Measurements from ENCODE around the gene OR51B4. TPM values are rescaled to one million over a fixed set of nuclear protein-coding genes. Genes with fewer than 3 reads are reported as not detected.
A peak's percentile ranks its signal among the peaks of the same experiment; 100 is the strongest.

The OR51B4 gene
- total RNA-seq, 2 experiments from 2014 or later, result not detected

DNA sequence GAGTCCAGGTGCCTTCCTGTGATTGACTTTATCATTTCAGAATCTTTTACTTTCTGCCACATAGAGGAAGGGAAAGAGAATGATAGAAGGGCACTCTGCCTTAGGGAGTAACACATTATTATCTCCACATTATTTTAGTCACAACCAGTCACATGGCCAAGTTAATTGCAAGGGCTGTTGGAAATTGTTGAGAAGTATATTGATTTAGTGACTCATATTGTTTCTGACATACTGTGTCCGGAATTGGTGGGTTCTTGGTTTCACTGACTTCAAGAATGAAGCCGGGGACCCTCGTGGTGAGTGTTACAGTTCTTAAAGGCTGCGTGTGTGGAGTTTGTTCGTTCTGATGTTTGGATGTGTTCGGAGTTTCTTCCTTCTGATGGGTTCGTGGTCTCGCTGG lies 8.7 kb downstream of the OR51B4 start:
- ChIA-PET CTCF (no interaction called here), POLR2A (no interaction called here)
- no peak overlapping the region for H3K27ac Mint-ChIP-seq
- DNase-seq (no peak), ATAC-seq (no peak)
- intact Hi-C loops (cut with micrococcal nuclease), result no loop called here
- no peaks in the 10 kb centered on the region for H3K36me3 Mint-ChIP-seq (ENCODE audit: low read depth)
- no peaks in the 10 kb centered on the region for H3K4me1 Mint-ChIP-seq (ENCODE audit: low read depth)
- no peaks in the 10 kb centered on the region for H3K9me3 Mint-ChIP-seq
- TF ChIP-seq, protein P1, sequence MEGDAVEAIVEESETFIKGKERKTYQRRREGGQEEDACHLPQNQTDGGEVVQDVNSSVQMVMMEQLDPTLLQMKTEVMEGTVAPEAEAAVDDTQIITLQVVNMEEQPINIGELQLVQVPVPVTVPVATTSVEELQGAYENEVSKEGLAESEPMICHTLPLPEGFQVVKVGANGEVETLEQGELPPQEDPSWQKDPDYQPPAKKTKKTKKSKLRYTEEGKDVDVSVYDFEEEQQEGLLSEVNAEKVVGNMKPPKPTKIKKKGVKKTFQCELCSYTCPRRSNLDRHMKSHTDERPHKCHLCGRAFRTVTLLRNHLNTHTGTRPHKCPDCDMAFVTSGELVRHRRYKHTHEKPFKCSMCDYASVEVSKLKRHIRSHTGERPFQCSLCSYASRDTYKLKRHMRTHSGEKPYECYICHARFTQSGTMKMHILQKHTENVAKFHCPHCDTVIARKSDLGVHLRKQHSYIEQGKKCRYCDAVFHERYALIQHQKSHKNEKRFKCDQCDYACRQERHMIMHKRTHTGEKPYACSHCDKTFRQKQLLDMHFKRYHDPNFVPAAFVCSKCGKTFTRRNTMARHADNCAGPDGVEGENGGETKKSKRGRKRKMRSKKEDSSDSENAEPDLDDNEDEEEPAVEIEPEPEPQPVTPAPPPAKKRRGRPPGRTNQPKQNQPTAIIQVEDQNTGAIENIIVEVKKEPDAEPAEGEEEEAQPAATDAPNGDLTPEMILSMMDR (IDR thresholded peaks at IDR 0.05), result no peak
- H3K4me3 Mint-ChIP-seq, result no peak overlapping the region
- H3K27me3 Mint-ChIP-seq, result peaks cover 1% of the 10 kb centered on the region

- Mint-ChIP-seq H3K36me3 (ENCODE audit: low read depth) (no peaks in the 10 kb centered on the region), H3K9me3 (no peaks in the 10 kb centered on the region), H3K27ac (no peak overlapping the region), H3K4me1 (ENCODE audit: low read depth) (no peaks in the 10 kb centered on the region), H3K27me3 (peaks cover 1% of the 10 kb centered on the region), H3K4me3 (no peak overlapping the region)
- ATAC-seq (peak; percentile 42), DNase-seq (no peak)
- ChIA-PET POLR2A (no interaction called here), CTCF (interaction anchor here (1.2 to 2.8 kb wide), 3 partner anchors 11 to 655 kb away, joined by 3 to 9 read pairs (median 3); partner anchors contain the start of gene OR51D1)
- TF ChIP-seq, protein P1 (IDR thresholded peaks at IDR 0.05), result peak; percentile 45
- intact Hi-C loops (cut with micrococcal nuclease), result no loop called here
These were observed 10.4 kb downstream of the OR51B4 start for GRCh38 chr11:5291207-5291838.

- Mint-ChIP-seq H3K27me3 (peaks cover 2% of the 10 kb centered on the region), H3K4me3 (no peak overlapping the region), H3K9me3 (no peaks in the 10 kb centered on the region), H3K36me3 (ENCODE audit: low read depth) (no peaks in the 10 kb centered on the region), H3K27ac (no peak overlapping the region), H3K4me1 (ENCODE audit: low read depth) (no peaks in the 10 kb centered on the region)
- TF ChIP-seq, protein P1 (IDR thresholded peaks at IDR 0.05), result no peak
- intact Hi-C loops (cut with micrococcal nuclease), result no loop called here
- ATAC-seq (no peak), DNase-seq (no peak)
- ChIA-PET CTCF (interaction anchor here (1.2 to 2.8 kb wide), 2 partner anchors 88 to 654 kb away, joined by 3 to 9 read pairs; partner anchors contain the start of gene OR51D1), POLR2A (no interaction called here)
These were observed 11.6 kb downstream of the OR51B4 start for GRCh38 chr11:5290106-5290505.

GRCh38 chr11:5289696-5290095 lies 12.1 kb downstream of the OR51B4 start:
- no peaks in the 10 kb centered on the region for H3K4me1 Mint-ChIP-seq (ENCODE audit: low read depth)
- DNase-seq (no peak), ATAC-seq (no peak)
- H3K27me3 Mint-ChIP-seq, result peaks cover 2% of the 10 kb centered on the region
- TF ChIP-seq, protein P1 (IDR thresholded peaks at IDR 0.05), result no peak
- H3K4me3 Mint-ChIP-seq, result no peak overlapping the region
- intact Hi-C loops (cut with micrococcal nuclease), result loop anchor here (10.0 kb wide), 1 partner anchor 165 kb away; no protein-coding TSS in a partner anchor
- H3K9me3 Mint-ChIP-seq, result no peaks in the 10 kb centered on the region
- ChIA-PET POLR2A (no interaction called here), CTCF (interaction anchor here (1.5 to 2.8 kb wide), 2 partner anchors 53 to 653 kb away, joined by 3 to 9 read pairs; partner anchors contain the start of genes OR51B5 and OR51D1)
- no peak overlapping the region for H3K27ac Mint-ChIP-seq
- H3K36me3 Mint-ChIP-seq (ENCODE audit: low read depth), result no peaks in the 10 kb centered on the region

DNA sequence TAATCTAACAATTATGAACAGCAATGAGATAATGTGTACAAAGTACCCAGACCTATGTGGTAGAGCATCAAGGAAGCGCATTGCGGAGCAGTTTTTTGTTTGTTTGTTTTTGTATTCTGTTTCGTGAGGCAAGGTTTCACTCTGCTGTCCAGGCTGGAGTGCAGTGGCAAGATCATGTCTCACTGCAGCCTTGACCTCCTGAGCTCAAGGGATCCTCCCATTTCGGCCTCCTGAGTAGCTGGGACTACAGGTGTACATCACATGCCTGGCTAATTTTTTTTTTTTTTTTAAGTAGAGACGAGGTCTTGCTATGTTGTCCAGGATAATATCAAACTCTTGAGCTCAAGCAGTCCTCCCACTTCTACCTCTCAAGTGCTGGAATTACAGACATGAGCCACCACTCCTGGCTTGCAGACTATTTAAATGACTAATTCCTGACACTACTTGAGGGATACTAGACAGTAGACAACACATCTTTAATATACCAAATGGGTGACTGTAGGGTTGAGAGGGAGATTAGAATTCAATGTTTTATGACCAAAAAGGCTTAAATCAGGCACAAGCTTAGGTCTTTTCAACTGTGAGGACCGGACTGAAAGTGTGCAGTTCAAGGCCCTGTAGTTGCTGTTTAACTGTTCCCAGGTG lies 12.7 kb downstream of the OR51B4 start:
- intact Hi-C loops (cut with micrococcal nuclease), result loop anchor here (10.0 kb wide), 1 partner anchor 164 kb away; no protein-coding TSS in a partner anchor
- no peak for DNase-seq
- TF ChIP-seq, protein P1 (IDR thresholded peaks at IDR 0.05), result no peak
- ChIA-PET POLR2A (no interaction called here), CTCF (interaction anchor here (1.5 to 2.8 kb wide), 2 partner anchors 54 to 653 kb away, joined by 3 to 9 read pairs; partner anchors contain the start of genes OR51B5 and OR51D1)
- H3K4me3 Mint-ChIP-seq, result no peak overlapping the region
- H3K9me3 Mint-ChIP-seq, result no peaks in the 10 kb centered on the region
- H3K4me1 Mint-ChIP-seq (ENCODE audit: low read depth), result no peaks in the 10 kb centered on the region
- no peak overlapping the region for H3K27ac Mint-ChIP-seq
- no peaks in the 10 kb centered on the region for H3K36me3 Mint-ChIP-seq (ENCODE audit: low read depth)
- ATAC-seq, result no peak
- peaks cover 2% of the 10 kb centered on the region for H3K27me3 Mint-ChIP-seq

Measured in activated CD8-positive, alpha-beta T cell treated with anti-CD3 and anti-CD28 coated beads for 36 hours (primary cell).